WI38 (cell line): ENCODE results near the gene NT5DC4.

Experiments used
- H3K4me3 ChIP-seq: 2 replicates; pipeline ENCODE4 v1.5.1; 2011; ENCODE audit warnings: low read depth, mild to moderate bottlenecking, control low read depth, low read length
- TF ChIP-seq, protein P1 (sequence below): IDR thresholded peaks from 2 replicates; pipeline ENCODE4 v1.5.1; 2012; ENCODE audit warnings: low read depth, mild to moderate bottlenecking, control low read depth, low read length

Gene NT5DC4

DNA sequence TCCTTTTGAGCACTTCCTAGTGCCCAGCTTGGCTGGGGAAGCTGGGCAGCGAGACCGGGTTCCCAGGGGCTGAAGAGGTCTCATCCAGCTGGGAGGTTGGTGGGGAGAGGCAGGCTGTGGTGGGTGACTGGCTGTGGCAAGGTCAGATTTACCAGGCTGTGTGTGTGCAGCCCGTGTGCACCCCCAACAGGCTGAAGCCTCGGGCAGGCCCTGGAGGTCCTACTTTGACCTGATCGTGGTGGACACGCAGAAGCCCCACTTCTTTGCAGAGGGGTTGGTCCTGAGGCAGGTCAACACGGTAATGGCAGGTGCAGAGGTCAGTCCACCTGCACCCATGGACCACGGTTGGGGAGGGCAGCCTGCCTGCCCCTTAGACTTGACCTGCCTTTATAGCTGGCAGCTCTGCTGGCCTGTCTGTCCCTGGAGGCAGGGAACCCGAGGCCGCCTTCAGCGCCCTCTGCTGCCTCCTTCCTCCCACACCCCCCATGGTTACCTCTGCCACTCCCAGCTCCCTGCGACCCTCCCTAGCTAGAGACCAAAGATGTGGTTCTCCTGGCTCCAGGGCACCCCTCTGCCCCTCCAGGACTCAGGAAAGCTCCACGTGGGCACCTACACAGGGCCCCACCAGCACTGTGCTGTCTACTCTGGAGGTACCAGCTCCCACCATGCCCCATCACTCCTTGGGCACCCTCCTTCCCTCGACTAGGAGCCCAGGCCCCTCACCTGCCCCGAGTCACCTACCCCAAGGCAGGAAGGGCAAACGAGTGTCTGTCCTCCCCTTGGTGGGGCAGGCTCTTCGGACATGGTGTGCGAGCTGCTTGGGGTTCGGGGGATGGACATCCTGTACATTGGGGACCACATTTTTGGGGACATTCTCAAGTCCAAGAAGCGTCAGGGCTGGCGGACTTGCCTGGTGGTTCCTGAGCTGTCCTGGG is 4.0 kb downstream of the NT5DC4 start:
- TF ChIP-seq, protein P1, sequence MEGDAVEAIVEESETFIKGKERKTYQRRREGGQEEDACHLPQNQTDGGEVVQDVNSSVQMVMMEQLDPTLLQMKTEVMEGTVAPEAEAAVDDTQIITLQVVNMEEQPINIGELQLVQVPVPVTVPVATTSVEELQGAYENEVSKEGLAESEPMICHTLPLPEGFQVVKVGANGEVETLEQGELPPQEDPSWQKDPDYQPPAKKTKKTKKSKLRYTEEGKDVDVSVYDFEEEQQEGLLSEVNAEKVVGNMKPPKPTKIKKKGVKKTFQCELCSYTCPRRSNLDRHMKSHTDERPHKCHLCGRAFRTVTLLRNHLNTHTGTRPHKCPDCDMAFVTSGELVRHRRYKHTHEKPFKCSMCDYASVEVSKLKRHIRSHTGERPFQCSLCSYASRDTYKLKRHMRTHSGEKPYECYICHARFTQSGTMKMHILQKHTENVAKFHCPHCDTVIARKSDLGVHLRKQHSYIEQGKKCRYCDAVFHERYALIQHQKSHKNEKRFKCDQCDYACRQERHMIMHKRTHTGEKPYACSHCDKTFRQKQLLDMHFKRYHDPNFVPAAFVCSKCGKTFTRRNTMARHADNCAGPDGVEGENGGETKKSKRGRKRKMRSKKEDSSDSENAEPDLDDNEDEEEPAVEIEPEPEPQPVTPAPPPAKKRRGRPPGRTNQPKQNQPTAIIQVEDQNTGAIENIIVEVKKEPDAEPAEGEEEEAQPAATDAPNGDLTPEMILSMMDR: no peak; the same call in 1 of the 2 replicates
- no peak overlapping the region for H3K4me3 ChIP-seq

DNA sequence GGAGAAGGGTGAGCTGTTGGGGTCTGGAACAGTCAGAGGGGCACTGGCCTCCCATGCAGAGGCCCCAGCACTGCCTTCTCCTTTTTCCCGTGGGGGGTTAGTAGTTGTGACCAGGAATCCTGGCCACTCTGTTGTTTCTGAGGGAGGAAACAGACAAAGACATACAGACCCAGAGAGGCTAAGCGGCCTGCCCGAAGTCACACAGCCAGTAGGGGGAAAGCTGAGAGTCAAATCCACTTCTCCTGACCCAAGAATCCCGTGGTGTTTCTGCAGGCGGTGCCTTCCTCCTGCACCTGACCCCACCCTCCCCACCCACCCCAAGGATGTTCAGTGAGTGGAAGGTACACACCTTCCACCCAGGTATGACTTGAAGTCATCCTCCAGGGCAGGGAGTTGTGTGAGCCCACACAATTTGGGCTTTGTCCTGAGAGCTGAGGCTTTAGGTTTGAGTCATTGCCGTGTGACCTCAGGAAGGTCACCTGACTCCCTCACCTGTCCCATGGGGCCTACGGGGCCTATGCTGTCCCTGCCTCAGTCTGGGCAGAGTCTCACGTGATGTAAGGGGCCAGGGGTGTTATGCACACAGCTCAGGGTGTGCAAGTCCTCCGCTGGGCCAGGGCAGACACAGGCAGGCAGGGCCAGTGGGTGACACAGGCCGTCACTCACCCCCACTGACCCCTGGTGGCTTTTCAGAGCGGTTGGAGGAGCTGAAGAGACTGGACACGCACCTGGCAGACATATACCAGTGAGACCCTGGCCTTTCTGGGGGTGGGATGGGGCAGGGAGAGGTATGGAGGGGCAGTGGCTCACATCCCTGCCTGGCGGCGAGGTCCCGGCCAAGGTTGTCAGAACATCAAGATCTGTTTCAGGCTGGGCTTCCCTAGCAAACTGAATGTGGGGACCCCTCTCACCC is 5.0 kb downstream of the NT5DC4 start:
- H3K4me3 ChIP-seq: no peak overlapping the region
- TF ChIP-seq, protein P1: no peak

DNA sequence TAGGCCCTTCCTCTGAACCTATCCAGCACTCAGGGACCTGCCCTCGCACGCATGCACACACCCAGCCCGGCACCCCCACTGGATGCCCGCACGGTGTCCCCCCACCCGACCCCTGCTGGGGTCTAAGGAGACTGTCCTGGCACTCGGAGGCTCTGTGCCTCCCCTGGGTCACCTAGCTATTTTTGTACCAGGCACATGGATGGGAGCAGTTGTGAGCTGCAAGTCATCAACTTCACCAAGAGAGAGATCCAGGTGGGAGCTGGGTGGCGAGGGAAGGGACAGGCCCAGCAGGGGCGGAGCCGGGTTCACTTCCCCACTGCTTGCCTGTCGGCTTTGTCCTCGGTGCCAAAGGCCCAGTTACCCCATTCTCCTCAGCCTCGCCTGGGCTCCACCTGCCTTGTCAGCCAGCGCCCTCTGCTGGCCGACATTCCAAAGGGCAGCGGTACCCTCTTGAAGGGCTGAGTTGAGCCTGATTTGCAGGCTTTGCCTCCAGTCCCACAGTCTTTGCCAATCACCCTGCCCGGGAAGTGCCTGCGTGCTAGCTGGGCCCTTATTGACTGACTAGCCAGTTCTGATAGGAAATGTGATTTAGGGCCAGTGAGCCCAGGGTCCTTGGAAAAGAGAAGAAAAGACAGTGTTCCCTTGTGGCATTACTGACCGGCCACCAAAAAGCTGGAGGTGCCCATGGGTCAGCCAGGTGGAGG is 5.8 kb downstream of the NT5DC4 start:
- H3K4me3 ChIP-seq: no peak overlapping the region
- TF ChIP-seq, protein P1: peak; percentile 88

DNA sequence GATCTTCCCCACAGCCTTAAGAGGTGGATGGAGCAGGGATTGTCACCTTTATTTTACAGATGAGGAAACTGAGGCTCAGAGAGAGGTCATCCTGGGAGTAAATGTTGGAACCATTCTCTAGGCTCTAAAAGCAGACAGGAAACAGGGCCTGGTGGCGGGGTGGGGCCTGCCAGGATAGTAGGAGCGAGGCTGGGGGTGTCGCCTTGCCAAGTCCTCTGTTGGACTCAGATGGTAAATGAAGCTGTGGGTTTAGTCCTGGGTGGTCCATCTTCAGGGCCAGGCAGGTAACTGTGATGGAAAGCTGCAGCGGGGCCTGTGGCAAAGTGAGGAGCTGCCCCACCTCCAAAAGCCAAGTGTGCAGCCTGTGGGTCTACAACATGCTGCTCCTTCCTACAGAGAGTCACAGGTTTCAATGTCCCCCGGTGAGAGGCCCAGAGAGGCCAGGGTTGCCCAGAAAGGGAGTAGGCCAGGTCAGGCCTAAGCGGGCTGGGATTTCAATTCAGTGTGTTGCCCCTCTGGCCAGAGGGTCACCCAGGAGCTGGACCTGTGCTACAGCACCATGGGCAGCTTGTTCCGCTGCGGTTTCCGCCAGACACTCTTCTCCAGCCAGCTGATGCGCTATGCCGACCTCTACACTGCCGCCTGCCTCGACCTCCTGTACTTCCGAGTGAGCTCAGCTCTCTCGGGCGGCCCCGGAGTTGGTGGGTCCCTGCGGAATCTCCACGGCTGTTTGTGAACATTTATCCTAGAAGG is 6.6 kb downstream of the NT5DC4 start:
- TF ChIP-seq, protein P1: no peak
- no peak overlapping the region for H3K4me3 ChIP-seq

DNA sequence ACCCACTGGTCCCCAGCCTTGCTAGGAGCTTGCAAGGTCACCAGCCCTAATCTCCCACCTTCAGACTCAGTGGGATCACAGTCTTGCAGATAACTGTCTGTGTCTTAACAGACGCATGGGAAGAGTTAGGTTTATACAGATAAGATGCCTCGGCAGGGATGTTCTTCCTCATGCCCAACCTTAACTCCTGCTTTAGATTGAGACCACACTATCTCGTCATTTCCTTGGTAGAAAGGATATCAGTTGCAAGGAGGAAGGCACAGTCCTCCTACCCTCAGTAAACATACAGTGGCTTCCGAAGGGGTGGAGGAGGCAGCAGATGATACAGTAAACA is 7.2 kb downstream of the NT5DC4 start:
- TF ChIP-seq, protein P1: no peak
- H3K4me3 ChIP-seq: no peak overlapping the region

DNA sequence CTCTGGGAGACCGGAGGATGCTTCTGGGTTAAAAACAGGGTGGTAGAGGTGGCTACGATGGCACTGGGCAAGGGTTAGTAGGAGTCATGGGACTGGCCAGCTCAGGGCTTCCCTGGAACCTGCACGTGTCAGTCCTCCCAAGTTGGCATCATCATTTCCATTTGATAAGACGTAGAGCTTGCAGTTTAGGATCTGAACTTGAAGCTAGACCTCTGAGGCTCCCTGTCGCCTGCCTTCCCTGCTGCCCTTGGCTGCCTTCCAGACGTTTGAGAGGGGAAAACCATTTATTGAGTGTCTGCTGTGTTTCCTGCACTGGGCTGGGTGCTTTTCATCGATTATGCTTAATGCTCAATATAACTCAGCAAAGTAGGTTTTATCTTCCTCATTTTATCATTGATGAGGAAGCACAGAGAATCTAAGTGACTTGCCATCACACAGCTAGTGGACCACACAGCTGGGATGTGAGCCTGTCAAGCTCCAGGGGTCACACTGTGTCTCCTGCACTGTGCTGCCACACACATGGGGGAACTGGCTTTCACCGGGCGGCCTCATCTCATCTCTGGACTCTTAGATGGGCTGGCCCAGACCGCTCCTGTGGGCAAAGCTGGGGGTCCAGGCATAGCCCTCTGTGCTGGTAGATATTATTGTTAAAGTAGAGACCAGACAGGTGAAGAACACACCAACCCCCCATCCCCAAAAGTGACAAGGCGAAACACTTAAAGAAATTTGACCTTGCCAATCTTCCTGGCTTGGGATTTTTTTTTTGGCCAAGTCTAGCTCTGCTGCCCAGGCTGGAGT is 7.8 kb downstream of the NT5DC4 start:
- TF ChIP-seq, protein P1: no peak
- no peak overlapping the region for H3K4me3 ChIP-seq
